DMS 273 (cell line): ENCODE results near the gene ADIPOR2.

Experiments used
- DNase-seq: peaks from one replicate; lab custom pipeline; 2025; ENCODE audit not compliant: unreplicated experiment; lab: John Stamatoyannopoulos, UW

Gene ADIPOR2

GRCh38 chr12:1769809-1770494, 79.1 kb downstream of the ADIPOR2 start:
- DNase-seq, result no peak

GRCh38 chr12:1773937-1774655, 83.2 kb downstream of the ADIPOR2 start:
- no peak for DNase-seq

- no peak for DNase-seq
Measured at GRCh38 chr12:1776170-1776921, 85.5 kb downstream of the ADIPOR2 start.

GRCh38 chr12:1777798-1778197, 86.9 kb downstream of the ADIPOR2 start:
- no peak for DNase-seq

- DNase-seq, result no peak
Measured at GRCh38 chr12:1778911-1779310, 88.0 kb downstream of the ADIPOR2 start.

GRCh38 chr12:1779783-1780182, 88.9 kb downstream of the ADIPOR2 start:
- DNase-seq, result no peak

- DNase-seq, result no peak
Measured at GRCh38 chr12:1781772-1782171, 90.9 kb downstream of the ADIPOR2 start.

- DNase-seq, result no peak
Measured at GRCh38 chr12:1782215-1782614, 91.3 kb downstream of the ADIPOR2 start.

- no peak for DNase-seq
Measured at GRCh38 chr12:1787714-1788113, 96.8 kb downstream of the ADIPOR2 start.

- DNase-seq, result no peak
Measured at GRCh38 chr12:1790444-1790843, 99.6 kb downstream of the ADIPOR2 start.

GRCh38 chr12:1791104-1791841, 100.4 kb downstream of the ADIPOR2 start:
- DNase-seq, result peak; percentile 74

GRCh38 chr12:1792406-1792805, 101.5 kb downstream of the ADIPOR2 start:
- DNase-seq, result no peak

- DNase-seq, result no peak
Measured at GRCh38 chr12:1793426-1794210, 102.7 kb downstream of the ADIPOR2 start.

GRCh38 chr12:1794440-1795090, 103.7 kb downstream of the ADIPOR2 start:
- DNase-seq, result no peak

- DNase-seq, result peak; percentile 48
Measured at GRCh38 chr12:1795221-1795784, 104.4 kb downstream of the ADIPOR2 start.

- DNase-seq, result peak; percentile 86
Measured at GRCh38 chr12:1795785-1796514, 105.1 kb downstream of the ADIPOR2 start.

- no peak for DNase-seq
Measured at GRCh38 chr12:1796515-1797010, 105.7 kb downstream of the ADIPOR2 start.

- no peak for DNase-seq
Measured at GRCh38 chr12:1797011-1797901, 106.4 kb downstream of the ADIPOR2 start.
